Measurements from ENCODE around the gene BLM.
"Not testable (repeated sequence)": the region's sequence is repeated elsewhere in the genome, so short reads cannot be mapped to it uniquely, and the experiment has no call there.

Gene BLM

GRCh38 chr15:90716317-90716975 lies 700 bp upstream of the BLM start:
- DNase-seq = peak in 1 of 42 donors; percentile 22
- intact Hi-C loops (cut with DNase I) = loop anchor here (5.0 kb wide), 1 partner anchor 156 kb away; no protein-coding TSS in a partner anchor

DNA sequence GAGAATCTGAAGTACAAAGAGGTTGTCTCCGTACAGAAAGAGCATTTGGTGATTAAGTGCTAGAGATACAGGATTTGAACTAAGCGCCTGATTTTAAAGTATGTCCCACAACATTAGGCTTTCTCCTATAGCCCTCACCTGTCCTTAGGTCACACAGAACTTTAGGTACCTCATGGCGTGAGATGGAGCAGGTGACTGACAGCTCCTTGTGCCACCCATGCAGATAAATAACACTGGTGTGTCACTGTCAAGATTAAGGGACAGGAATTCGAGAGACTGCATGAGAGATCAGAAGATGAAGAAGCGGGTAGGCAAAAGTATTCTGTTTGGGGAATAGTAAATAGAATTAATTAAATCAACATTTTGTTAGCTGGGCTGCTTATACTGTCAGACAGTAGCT lies 1.1 kb downstream of the BLM start:
- DNase-seq = no peak
- intact Hi-C loops (cut with DNase I) = loop anchor here (5.0 kb wide), 1 partner anchor 154 kb away; no protein-coding TSS in a partner anchor

GRCh38 chr15:90720131-90720530 lies 3.0 kb downstream of the BLM start:
- intact Hi-C loops (cut with DNase I) = no loop called here
- no peak for DNase-seq

- intact Hi-C loops (cut with DNase I) = no loop called here
- DNase-seq = no peak
Observed at GRCh38 chr15:90729261-90729660, 12.1 kb downstream of the BLM start.

GRCh38 chr15:90730290-90730689 lies 13.1 kb downstream of the BLM start:
- intact Hi-C loops (cut with DNase I) = no loop called here
- DNase-seq = no peak

DNA sequence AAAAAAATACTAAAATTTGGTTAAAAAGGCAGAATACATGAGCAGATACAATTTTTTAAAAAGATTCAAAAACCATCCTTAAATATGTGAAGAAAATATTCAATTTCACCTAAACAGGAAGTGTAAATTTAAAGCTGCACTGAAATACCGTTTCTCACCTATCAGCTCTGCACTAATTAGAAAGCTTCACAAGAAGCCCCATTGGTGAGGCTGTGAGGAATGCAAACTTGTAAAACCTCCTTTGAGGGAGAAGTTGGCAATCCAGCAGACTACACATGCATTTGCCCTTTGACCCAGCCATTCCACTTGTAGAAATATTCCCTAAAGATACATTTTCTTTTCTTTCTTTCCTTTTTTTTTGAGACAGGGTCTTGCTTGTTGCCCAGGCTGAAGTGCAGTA lies 18.8 kb downstream of the BLM start:
- intact Hi-C loops (cut with DNase I) = no loop called here
- no peak for DNase-seq

DNA sequence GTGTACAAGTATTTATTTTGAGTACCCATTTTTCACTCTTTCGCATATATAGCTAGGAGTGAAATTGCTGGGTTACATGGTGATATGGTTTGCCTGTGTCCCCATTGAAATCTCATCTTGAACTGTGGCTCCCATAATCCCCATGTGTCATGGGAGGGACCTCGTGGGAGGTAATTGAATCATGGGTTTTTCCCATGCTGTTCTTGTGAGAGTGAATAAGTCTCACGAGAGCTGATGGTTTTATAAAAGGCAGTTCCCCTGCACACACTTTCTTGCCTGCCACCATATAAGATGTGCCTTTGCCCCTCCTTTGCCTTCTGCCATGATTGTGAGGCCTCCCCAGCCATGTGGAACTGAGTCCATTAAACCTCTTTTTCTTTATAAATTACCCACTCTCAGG lies 23.4 kb downstream of the BLM start:
- intact Hi-C loops (cut with DNase I); DNase-seq: not testable (repeated sequence)

DNA sequence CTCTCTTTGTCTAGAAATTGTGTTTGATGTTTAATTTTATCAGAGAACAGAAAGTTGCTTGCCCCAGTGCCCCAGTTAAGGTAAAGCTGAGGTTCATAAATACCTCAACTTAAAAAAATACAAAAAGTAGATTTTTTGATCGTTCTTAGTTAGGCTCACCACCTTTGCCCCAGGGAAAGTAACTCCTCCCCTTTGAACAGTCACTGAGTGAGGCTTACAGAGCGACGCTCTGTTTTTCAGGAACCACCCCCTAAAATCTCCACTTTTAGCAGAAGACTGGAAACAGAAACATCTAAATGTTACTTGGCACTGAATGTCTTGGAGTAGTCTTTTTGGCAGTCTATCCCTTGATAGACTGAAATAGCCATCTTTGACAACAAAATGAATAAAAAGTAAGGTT lies 24.9 kb downstream of the BLM start:
- intact Hi-C loops (cut with DNase I) = no loop called here
- no peak for DNase-seq

- no peak for DNase-seq
- intact Hi-C loops (cut with DNase I) = no loop called here
Observed at GRCh38 chr15:90743407-90743806, 26.3 kb downstream of the BLM start.

DNA sequence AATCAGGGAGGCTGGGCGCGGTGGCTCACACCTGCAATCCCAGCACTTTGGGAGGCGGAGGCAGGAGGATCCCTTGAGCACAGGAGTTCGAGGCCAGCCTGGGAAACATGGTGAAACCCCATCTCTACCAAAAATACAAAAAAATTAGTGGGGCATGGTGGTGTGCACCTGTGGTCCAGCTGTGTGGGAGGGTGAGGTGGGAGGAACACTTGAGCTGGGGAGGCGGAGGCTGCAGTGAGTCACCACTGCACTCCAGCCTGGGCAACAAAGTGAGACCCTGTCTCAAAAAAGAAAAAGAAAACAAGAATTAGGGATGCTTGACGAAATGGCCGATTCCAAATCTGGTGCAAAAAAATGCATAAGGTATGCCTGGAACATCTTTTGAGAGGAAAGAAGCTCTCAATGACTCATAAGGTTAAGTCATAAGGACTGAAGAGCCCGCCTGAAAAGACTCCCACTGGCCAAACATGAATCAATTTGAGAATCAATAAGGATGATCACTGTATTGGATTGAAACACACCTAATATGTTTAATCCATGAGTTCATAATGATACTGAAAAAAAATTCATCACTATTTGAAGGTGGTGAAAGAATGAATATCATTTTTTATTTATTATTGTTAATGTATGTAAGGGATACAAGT lies 27.7 kb downstream of the BLM start:
- DNase-seq = no peak
- intact Hi-C loops (cut with DNase I) = no loop called here

DNA sequence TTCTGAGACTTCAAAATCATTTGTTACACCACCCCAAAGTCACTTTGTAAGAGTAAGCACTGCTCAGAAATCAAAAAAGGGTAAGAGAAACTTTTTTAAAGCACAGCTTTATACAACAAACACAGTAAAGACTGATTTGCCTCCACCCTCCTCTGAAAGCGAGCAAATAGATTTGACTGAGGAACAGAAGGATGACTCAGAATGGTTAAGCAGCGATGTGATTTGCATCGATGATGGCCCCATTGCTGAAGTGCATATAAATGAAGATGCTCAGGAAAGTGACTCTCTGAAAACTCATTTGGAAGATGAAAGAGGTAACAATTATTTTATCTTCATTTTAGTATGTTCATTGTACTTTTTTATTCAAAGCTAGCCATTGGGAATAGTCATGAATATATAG lies 32.6 kb downstream of the BLM start:
- intact Hi-C loops (cut with DNase I) = no loop called here
- peak in 27 of 42 donors; percentile 8 to 80 (median 35) for DNase-seq

GRCh38 chr15:90750186-90750585 lies 33.0 kb downstream of the BLM start:
- intact Hi-C loops (cut with DNase I) = no loop called here

GRCh38 chr15:90751300-90751825 lies 34.2 kb downstream of the BLM start:
- intact Hi-C loops (cut with DNase I) = no loop called here
- no peak for DNase-seq

More at GRCh38 chr15:90750186-90750585, 33.0 kb downstream of the BLM start:
- DNase-seq = peak in 3 of 42 donors; percentile 14 to 47 (median 32)

- intact Hi-C loops (cut with DNase I) = no loop called here
Observed at GRCh38 chr15:90756916-90757315, 39.8 kb downstream of the BLM start.

GRCh38 chr15:90757461-90757860 lies 40.3 kb downstream of the BLM start:
- DNase-seq = no peak
- intact Hi-C loops (cut with DNase I) = no loop called here

More at GRCh38 chr15:90756916-90757315, 39.8 kb downstream of the BLM start:
- DNase-seq = no peak

- DNase-seq = no peak
- intact Hi-C loops (cut with DNase I) = no loop called here
Observed at GRCh38 chr15:90760661-90761232, 43.6 kb downstream of the BLM start.

DNA sequence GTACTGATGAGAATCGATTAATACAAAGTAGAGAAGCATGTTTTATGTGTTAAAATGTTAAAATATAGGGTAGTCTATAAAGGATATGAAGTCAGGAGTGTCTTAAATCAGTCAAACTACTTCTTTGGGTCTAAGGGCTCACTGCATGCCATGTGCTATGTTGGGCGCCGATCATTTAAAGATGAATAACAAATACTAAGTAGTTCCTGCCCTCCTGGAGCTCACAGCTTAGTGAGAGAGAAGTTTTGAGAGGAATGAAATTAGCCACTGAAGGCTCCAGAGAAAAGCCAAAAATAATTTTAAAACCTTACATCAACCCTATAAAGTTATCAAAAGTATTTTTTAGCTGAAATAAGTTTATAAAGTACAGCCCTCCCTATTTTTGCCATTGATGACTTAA lies 44.5 kb downstream of the BLM start:
- intact Hi-C loops (cut with DNase I) = no loop called here
- DNase-seq = no peak

DNA sequence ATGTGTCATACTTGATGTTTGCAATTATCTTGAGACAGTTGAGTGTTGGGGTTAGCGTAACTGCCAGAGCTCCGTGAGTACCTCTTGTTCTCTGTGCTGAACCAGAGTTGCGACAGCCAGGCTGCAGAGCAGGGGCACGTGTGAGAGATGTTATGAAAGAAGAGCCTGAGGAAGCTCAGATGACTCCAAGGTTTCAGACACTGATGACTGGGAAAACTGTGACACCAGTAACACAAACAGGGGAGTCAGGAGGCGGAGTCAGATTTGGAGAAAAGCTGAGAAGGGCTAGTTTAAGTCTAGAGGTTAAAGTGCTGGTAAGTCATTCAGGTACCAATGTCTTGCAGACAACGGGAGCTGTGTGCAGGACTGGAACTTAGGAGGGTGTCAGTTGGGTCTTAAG lies 45.0 kb downstream of the BLM start:
- intact Hi-C loops (cut with DNase I) = no loop called here

GRCh38 chr15:90763366-90764099 lies 46.4 kb downstream of the BLM start:
- intact Hi-C loops (cut with DNase I) = no loop called here
- DNase-seq = no peak

More for the DNA sequence above, 45.0 kb downstream of the BLM start:
- DNase-seq = peak; percentile 10 to 77 (median 46)

DNA sequence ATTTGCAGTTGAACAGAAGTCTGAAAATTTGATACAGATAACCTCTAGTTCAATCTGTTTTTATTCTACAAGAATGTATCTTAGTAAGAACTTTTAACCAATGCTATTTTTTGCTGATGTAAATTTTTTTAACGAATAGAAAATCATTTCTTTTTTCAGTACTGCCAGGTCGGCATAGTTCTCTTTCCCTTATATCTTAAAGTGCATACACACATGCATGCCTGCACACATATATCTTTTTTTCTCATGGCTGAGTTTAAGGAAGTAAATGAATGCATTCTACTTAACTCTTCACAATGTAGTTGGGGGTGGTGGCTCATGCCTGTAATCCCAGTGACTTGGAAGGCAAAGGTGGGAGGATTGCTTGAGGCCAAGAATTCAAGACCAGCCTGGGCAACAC lies 48.4 kb downstream of the BLM start:
- no peak for DNase-seq
- intact Hi-C loops (cut with DNase I) = no loop called here
